ENCODE results near the gene SDCCAG8. TPM values are rescaled to one million over a fixed set of nuclear protein-coding genes. Genes with fewer than 3 reads are reported as not detected.

SDCCAG8 gene
- total and polyA plus RNA-seq, 2 donors from 2014 or later, result 29.6 to 53.2 TPM

GRCh38 chr1:243346468-243346867 lies 90.6 kb downstream of the SDCCAG8 start:
- FAIRE-seq (no peak), DNase-seq (no peak)
- no peak overlapping the region for H3K9ac ChIP-seq (ENCODE audit: low read length in 3 of 3)
- H3K27me3 ChIP-seq (ENCODE audit: control insufficient read depth, insufficient read depth, low read length), result no peaks in the 10 kb centered on the region
- H3K27ac ChIP-seq (ENCODE audit: low read depth in 2 of 2, low read length in 2 of 2), result no peak overlapping the region
- peaks cover 0 to 5% (median 0%) of the 10 kb centered on the region in 3 donors for H3K36me3 ChIP-seq (ENCODE audit: control insufficient read depth in 2 of 3, insufficient read depth in 3 of 3, low read length in 3 of 3)
- intact Hi-C loops (cut with DNase I), result no loop called here
- no peaks in the 10 kb centered on the region for H3K9me3 ChIP-seq (ENCODE audit: control insufficient read depth in 2 of 3, insufficient read depth in 1 of 3, low read length in 3 of 3)
- no peak overlapping the region for H3K4me3 ChIP-seq (ENCODE audit: low read length in 3 of 3)
- TF ChIP-seq, protein P1, sequence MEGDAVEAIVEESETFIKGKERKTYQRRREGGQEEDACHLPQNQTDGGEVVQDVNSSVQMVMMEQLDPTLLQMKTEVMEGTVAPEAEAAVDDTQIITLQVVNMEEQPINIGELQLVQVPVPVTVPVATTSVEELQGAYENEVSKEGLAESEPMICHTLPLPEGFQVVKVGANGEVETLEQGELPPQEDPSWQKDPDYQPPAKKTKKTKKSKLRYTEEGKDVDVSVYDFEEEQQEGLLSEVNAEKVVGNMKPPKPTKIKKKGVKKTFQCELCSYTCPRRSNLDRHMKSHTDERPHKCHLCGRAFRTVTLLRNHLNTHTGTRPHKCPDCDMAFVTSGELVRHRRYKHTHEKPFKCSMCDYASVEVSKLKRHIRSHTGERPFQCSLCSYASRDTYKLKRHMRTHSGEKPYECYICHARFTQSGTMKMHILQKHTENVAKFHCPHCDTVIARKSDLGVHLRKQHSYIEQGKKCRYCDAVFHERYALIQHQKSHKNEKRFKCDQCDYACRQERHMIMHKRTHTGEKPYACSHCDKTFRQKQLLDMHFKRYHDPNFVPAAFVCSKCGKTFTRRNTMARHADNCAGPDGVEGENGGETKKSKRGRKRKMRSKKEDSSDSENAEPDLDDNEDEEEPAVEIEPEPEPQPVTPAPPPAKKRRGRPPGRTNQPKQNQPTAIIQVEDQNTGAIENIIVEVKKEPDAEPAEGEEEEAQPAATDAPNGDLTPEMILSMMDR (IDR thresholded peaks at IDR 0.05; ENCODE audit: borderline replicate concordance, extremely low read depth, insufficient read depth), result no peak
- H3K4me1 ChIP-seq (ENCODE audit: control insufficient read depth in 2 of 3, insufficient read depth in 2 of 3, low read depth in 1 of 3, low read length in 3 of 3), result no peaks in the 10 kb centered on the region

DNA sequence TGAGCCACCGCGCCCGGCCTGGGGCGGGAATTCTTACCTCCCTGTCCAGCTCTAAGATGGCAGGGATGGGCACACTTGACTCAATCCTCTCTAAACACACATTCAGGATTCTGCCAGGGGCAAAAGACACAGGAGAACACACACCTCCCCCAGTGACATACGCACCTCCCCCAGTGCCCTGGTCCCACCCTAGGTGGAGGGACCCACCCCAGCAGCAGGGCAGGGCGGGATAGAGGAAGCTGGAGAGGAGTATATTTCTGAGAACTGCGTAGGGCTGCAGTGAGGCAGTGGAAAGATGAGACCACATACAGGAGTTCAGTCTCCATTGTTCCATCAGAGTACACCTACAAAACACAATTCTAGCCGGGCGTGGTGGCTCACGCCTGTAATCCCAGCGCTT lies 92.5 kb downstream of the SDCCAG8 start:
- H3K4me3 ChIP-seq (ENCODE audit: low read length in 3 of 3), result no peak overlapping the region
- peaks cover 0 to 5% (median 0%) of the 10 kb centered on the region in 3 donors for H3K36me3 ChIP-seq (ENCODE audit: control insufficient read depth in 2 of 3, insufficient read depth in 3 of 3, low read length in 3 of 3)
- DNase-seq (peak in 1 of 5 donors; percentile 59), FAIRE-seq (no peak)
- TF ChIP-seq, protein P1 (IDR thresholded peaks at IDR 0.05; ENCODE audit: borderline replicate concordance, extremely low read depth, insufficient read depth), result no peak
- intact Hi-C loops (cut with DNase I), result no loop called here
- H3K4me1 ChIP-seq (ENCODE audit: control insufficient read depth in 2 of 3, insufficient read depth in 2 of 3, low read depth in 1 of 3, low read length in 3 of 3), result no peaks in the 10 kb centered on the region
- H3K27me3 ChIP-seq (ENCODE audit: control insufficient read depth, insufficient read depth, low read length), result no peaks in the 10 kb centered on the region
- no peak overlapping the region for H3K27ac ChIP-seq (ENCODE audit: low read depth in 2 of 2, low read length in 2 of 2)
- no peaks in the 10 kb centered on the region for H3K9me3 ChIP-seq (ENCODE audit: control insufficient read depth in 2 of 3, insufficient read depth in 1 of 3, low read length in 3 of 3)
- no peak overlapping the region for H3K9ac ChIP-seq (ENCODE audit: low read length in 3 of 3)

DNA sequence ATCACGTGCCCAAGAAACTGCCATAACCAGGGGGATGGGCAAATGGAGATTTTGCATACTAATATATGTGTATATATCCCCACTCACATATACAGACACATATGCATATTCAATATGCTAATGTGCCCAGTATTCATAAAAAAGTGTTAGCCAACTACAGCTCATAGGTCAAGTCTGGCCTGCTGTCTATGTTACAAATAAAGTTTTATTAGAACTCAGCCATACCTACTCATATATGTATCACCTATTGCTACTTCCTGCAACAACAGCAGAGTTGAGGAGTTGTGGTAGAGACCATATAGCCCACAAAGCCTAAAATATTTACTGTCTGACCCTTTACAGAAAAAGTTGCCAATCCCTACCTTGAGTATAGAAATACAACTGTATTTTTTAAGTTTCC lies 93.3 kb downstream of the SDCCAG8 start:
- no peak overlapping the region for H3K4me3 ChIP-seq (ENCODE audit: low read length in 3 of 3)
- intact Hi-C loops (cut with DNase I), result no loop called here
- TF ChIP-seq, protein P1 (IDR thresholded peaks at IDR 0.05; ENCODE audit: borderline replicate concordance, extremely low read depth, insufficient read depth), result no peak
- H3K27me3 ChIP-seq (ENCODE audit: control insufficient read depth, insufficient read depth, low read length), result no peaks in the 10 kb centered on the region
- H3K27ac ChIP-seq (ENCODE audit: low read depth in 2 of 2, low read length in 2 of 2), result no peak overlapping the region
- FAIRE-seq (no peak), DNase-seq (no peak)
- peaks cover 0 to 5% (median 0%) of the 10 kb centered on the region in 3 donors for H3K36me3 ChIP-seq (ENCODE audit: control insufficient read depth in 2 of 3, insufficient read depth in 3 of 3, low read length in 3 of 3)
- H3K4me1 ChIP-seq (ENCODE audit: control insufficient read depth in 2 of 3, insufficient read depth in 2 of 3, low read depth in 1 of 3, low read length in 3 of 3), result no peaks in the 10 kb centered on the region
- H3K9ac ChIP-seq (ENCODE audit: low read length in 3 of 3), result no peak overlapping the region
- H3K9me3 ChIP-seq (ENCODE audit: control insufficient read depth in 2 of 3, insufficient read depth in 1 of 3, low read length in 3 of 3), result no peaks in the 10 kb centered on the region

GRCh38 chr1:243351337-243351736 lies 95.5 kb downstream of the SDCCAG8 start:
- Histone ChIP-seq H3K36me3 (ENCODE audit: control insufficient read depth in 2 of 3, insufficient read depth in 3 of 3, low read length in 3 of 3) (peaks cover 0 to 5% (median 0%) of the 10 kb centered on the region in 3 donors), H3K9ac (ENCODE audit: low read length in 3 of 3) (no peak overlapping the region), H3K4me3 (ENCODE audit: low read length in 3 of 3) (no peak overlapping the region), H3K27ac (ENCODE audit: low read depth in 2 of 2, low read length in 2 of 2) (no peak overlapping the region), H3K9me3 (ENCODE audit: control insufficient read depth in 2 of 3, insufficient read depth in 1 of 3, low read length in 3 of 3) (no peaks in the 10 kb centered on the region), H3K27me3 (ENCODE audit: control insufficient read depth, insufficient read depth, low read length) (no peaks in the 10 kb centered on the region), H3K4me1 (ENCODE audit: control insufficient read depth in 2 of 3, insufficient read depth in 2 of 3, low read depth in 1 of 3, low read length in 3 of 3) (no peaks in the 10 kb centered on the region)
- TF ChIP-seq, protein P1 (IDR thresholded peaks at IDR 0.05; ENCODE audit: borderline replicate concordance, extremely low read depth, insufficient read depth), result no peak
- FAIRE-seq (no peak), DNase-seq (no peak)
- intact Hi-C loops (cut with DNase I), result loop anchor here (10.0 kb wide), 1 partner anchor 923 kb away; no protein-coding TSS in a partner anchor

Measured in kidney (tissue), 14 donors.